Activated T-cell treated with anti-CD3 and anti-CD28 coated beads, Interleukin-2, amount 50 U/mL, for 24 hours (primary cell): Measurements from ENCODE around the gene MAPKAP1.

ENCODE experiments used
- DNase-seq: peaks from one replicate; pipeline ENCODE4 v3.0.0-alpha.2; 2020
- H3K27ac Mint-ChIP-seq: 2 replicates; pipeline ENCODE4 v1.8.0; 2020; ENCODE audit warnings: mild to moderate bottlenecking, mixed read lengths
- H3K27me3 Mint-ChIP-seq: 2 replicates; pipeline ENCODE4 v1.8.0; 2020; ENCODE audit warnings: mixed read lengths
- H3K36me3 Mint-ChIP-seq: 2 replicates; pipeline ENCODE4 v1.8.0; 2020; ENCODE audit warnings: low read depth, mixed read lengths
- H3K4me1 Mint-ChIP-seq: 2 replicates; pipeline ENCODE4 v1.8.0; 2020; ENCODE audit warnings: low read depth, mixed read lengths
- H3K4me3 Mint-ChIP-seq: 2 replicates; pipeline ENCODE4 v1.8.0; 2020; ENCODE audit warnings: mild to moderate bottlenecking, moderate library complexity, mixed read lengths
- H3K9me3 Mint-ChIP-seq: 2 replicates; pipeline ENCODE4 v1.8.0; 2020; ENCODE audit warnings: mixed read lengths

Gene MAPKAP1

DNA sequence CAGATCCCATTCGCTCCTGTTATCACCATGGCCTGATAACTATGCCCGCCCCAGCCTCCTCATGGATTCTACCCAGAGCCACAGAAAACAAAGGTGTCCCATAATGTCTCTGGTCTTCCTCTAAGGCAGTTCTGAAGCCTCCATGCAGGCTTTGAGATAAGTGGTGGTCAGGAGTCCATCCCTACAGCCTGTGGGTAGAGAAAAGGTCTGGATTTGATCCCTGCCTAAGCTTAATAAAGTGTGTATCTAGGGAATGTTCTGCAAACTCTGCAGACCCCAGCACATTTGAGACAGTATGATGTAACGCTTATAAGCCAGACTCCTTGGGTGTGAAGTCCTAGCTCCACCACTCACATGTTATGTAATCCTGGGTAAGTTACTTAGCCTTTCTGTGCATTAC lies 187.3 kb downstream of the MAPKAP1 start:
- no peak overlapping the region for H3K27ac Mint-ChIP-seq
- no peaks in the 10 kb centered on the region for H3K9me3 Mint-ChIP-seq
- H3K36me3 Mint-ChIP-seq = peaks cover 40% of the 10 kb centered on the region
- H3K4me1 Mint-ChIP-seq = peaks cover 49% of the 10 kb centered on the region
- DNase-seq = no peak
- H3K4me3 Mint-ChIP-seq = no peak overlapping the region
- H3K27me3 Mint-ChIP-seq = no peaks in the 10 kb centered on the region

DNA sequence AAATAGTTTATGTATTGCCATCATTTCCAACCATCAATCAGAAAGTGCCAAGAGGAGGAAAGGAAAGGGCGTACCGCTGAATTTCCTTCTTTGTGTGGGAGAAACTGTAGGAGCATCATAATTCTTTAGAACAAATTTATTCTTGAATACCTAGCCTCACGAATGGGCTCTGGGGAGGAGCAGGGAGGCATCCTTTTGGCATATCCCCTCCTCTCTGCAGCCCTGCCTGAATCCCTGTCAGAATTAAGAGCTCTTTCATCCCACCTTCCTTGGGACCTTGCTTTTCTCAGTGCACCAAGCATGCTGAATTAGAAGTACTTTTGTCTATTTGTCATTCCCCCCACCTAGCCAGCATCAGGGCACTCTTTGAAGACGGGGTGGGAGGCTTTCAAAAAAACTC lies 189.4 kb downstream of the MAPKAP1 start:
- H3K36me3 Mint-ChIP-seq = peaks cover 32% of the 10 kb centered on the region
- no peak overlapping the region for H3K4me3 Mint-ChIP-seq
- no peaks in the 10 kb centered on the region for H3K9me3 Mint-ChIP-seq
- no peaks in the 10 kb centered on the region for H3K27me3 Mint-ChIP-seq
- DNase-seq = no peak
- no peak overlapping the region for H3K27ac Mint-ChIP-seq
- peaks cover 46% of the 10 kb centered on the region for H3K4me1 Mint-ChIP-seq

DNA sequence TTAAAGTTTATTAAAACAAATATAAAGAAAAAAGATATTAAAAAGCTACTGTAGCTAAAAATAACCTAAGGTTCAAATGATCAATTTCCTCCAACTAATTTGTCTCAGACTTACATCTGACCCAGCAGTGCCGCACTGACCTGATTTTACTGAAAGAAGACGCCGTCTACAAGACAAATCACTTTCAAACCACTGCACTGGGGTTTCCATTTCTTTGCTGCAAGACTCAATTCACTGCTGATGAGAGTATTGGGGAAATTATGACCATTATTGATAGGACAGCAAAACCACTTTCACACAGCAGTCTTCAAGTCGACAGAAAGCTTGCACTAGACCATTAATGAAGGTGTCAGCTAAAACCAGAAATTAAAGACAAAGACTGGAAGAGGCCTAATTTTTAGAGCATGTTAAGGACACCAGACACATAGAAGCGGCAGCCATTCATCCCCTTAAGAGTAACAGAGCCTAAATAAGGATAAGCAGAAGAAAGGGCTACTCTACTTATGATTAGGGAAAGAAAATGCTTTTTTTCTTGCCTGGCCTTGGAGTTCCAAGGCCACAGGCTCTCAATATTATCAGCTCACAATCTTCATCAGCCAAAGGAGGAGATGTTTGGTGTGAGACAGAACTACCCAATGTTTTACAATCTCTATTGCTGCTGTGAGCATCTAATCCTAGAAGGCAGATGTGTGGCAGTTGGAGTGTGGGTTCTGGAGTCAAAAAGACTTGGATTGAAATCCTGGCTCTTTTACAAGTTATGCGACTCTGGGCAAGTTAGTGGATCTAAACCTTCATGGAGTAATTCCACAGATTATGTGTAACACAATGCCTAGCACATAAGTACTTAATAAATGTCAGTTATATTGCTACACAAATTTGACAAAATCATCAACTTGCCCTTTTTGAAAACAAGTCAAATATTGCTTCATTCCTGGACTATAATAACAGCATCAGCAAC lies 190.7 kb downstream of the MAPKAP1 start:
- peaks cover 36% of the 10 kb centered on the region for H3K36me3 Mint-ChIP-seq
- H3K27ac Mint-ChIP-seq = no peak overlapping the region
- H3K9me3 Mint-ChIP-seq = no peaks in the 10 kb centered on the region
- H3K4me1 Mint-ChIP-seq = peaks cover 35% of the 10 kb centered on the region
- no peak overlapping the region for H3K4me3 Mint-ChIP-seq
- H3K27me3 Mint-ChIP-seq = no peaks in the 10 kb centered on the region
- no peak for DNase-seq

DNA sequence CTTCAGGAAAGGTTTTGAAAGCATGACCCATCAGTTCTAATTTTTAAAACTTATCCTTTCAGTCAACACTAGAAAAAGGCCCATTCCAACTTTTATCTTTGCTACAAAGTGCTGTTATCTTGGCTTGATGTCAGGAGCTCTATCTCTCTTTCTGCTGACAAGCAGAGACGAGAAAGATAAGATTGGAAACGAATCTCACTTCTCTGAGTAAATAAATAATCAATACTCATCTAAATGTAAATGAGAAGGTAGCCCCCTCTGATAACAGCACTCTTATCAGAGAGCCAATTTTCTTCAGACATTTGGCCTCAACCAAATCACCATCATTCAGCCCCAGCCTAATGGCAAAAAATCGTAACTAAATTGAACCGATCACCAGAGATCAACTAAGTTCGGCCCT lies 191.7 kb downstream of the MAPKAP1 start:
- no peak for DNase-seq
- Mint-ChIP-seq H3K36me3 (peaks cover 29% of the 10 kb centered on the region), H3K9me3 (no peaks in the 10 kb centered on the region), H3K27me3 (no peaks in the 10 kb centered on the region), H3K4me1 (peaks cover 25% of the 10 kb centered on the region), H3K27ac (no peak overlapping the region), H3K4me3 (no peak overlapping the region)

DNA sequence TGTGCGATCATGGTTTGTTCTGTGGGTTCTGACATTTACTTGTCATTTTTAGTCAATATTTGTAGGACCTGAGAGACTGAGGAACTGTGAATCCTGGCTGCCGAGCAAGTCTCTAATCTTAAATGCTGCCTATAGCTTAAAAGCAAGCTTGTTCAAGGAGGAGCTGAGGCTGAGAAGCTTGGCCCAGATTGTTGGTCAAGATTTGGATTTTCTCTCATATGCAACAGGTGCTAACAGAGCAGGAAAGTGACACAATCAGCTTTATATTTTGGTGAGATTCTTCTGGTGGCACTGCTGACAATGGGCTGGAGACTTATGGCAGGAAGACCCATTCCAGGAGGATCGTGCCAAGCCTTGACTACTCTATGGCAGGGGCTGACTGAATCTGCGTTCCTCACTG lies 192.5 kb downstream of the MAPKAP1 start:
- Mint-ChIP-seq H3K4me1 (peaks cover 20% of the 10 kb centered on the region), H3K36me3 (peaks cover 24% of the 10 kb centered on the region), H3K27me3 (no peaks in the 10 kb centered on the region), H3K27ac (peak overlapping the region; percentile 79), H3K4me3 (no peak overlapping the region), H3K9me3 (no peaks in the 10 kb centered on the region)
- DNase-seq = no peak

DNA sequence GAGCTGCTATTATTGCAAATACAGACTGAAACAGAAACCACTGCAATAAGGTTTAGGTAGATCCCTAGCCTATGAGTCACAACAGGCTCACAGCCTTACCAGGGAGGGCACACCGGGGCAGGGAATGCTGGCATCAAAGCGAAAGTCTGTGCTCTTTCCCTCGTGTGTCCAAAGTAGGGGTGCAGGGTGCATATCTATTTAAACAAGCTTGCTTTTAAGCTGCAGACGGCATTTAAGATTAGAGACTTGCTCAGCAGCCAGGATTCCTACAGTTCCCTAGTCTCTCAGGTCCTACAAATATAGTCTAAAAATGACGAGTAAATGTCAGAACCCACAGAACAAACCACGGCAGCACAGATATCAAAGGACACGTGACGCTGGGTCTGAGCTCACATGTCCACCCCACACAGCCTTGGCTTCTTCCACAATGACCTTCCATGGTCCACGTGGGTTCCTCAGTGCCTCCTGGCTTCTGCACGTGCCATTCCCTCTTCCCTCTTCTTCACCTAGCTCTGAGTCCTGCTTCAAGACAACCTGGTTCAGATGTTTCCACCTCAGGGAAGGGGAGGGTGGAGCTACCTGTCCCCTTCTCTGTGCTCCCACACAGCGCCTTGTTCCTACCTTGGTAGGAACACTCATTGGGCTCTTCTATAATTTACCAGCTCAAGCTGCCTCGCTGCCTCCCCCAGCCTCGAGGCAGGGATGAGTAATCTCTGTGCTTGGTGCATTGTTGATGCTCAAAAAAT lies 193.2 kb downstream of the MAPKAP1 start:
- Mint-ChIP-seq H3K4me3 (peak overlapping the region; percentile 44), H3K9me3 (no peaks in the 10 kb centered on the region), H3K4me1 (peaks cover 20% of the 10 kb centered on the region)

DNA sequence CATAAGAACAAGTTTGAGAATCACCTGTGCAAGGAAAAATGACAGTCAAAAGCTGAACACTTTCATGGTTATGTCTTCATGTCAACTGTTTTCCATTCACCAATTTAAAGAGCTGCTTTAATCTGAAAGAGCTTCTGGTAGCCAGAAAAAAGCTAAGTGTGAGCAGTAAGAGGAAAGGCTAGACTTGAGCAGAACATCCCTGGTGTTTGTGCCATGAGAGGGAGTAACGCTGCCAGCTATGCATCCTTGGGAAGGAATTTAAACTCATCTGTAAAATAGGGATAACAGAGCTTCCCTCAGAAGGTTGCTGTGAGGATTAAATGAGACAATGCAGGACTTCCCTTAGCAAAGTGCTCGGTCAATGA lies 193.7 kb downstream of the MAPKAP1 start:
- DNase-seq = no peak
- H3K9me3 Mint-ChIP-seq = no peaks in the 10 kb centered on the region
- peaks cover 20% of the 10 kb centered on the region for H3K4me1 Mint-ChIP-seq
- no peak overlapping the region for H3K4me3 Mint-ChIP-seq
- peak overlapping the region; percentile 79 for H3K27ac Mint-ChIP-seq
- H3K27me3 Mint-ChIP-seq = no peaks in the 10 kb centered on the region
- H3K36me3 Mint-ChIP-seq = peaks cover 22% of the 10 kb centered on the region

More for the DNA sequence above, 193.2 kb downstream of the MAPKAP1 start:
- peak; percentile 44 for DNase-seq
- no peaks in the 10 kb centered on the region for H3K27me3 Mint-ChIP-seq
- H3K36me3 Mint-ChIP-seq = peaks cover 24% of the 10 kb centered on the region
- peak overlapping the region; percentile 79 for H3K27ac Mint-ChIP-seq

DNA sequence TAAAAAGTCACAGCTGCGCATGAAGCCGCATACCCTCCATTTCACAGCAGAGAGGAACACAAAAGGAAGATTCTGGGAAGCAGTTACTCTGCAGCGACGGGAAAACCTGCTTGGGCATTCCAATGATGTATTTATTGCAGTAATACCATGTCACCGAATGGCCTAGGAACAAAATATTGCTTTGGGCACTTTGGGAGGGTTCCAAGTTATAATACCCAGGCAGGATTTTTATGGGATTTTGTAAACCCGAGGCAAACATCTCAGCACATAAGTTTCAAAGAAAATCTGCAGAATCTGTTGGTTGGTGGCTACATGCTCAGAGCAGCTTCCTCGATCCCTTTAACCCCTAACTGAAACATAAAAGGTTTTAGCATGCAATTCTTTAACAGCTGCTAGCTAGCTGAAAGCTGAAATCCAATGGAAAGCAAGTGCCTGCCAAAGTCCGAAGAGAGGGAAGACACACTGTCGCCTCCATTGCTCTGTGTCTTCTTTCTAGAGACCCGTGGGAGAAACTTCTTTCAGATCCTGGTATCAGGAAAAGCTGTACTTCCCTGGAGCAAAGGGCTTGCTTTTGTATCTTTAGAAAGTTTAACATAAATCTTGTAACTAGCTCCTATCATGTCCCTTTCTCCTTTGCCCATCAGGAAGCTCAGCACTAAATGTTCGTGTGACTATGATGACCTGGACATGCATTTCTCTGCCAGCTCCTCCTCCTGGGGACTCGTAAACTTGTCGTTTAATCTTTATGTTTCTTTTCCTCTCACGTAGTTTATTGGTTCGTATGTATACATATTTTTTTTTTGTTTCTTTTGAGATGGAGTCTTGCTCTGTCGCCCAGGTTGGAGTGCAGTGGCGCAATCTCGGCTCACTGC lies 195.0 kb downstream of the MAPKAP1 start:
- Mint-ChIP-seq H3K4me1 (peaks cover 20% of the 10 kb centered on the region), H3K27me3 (no peaks in the 10 kb centered on the region), H3K27ac (no peak overlapping the region), H3K36me3 (peaks cover 22% of the 10 kb centered on the region), H3K9me3 (no peaks in the 10 kb centered on the region), H3K4me3 (no peak overlapping the region)
- DNase-seq = no peak

DNA sequence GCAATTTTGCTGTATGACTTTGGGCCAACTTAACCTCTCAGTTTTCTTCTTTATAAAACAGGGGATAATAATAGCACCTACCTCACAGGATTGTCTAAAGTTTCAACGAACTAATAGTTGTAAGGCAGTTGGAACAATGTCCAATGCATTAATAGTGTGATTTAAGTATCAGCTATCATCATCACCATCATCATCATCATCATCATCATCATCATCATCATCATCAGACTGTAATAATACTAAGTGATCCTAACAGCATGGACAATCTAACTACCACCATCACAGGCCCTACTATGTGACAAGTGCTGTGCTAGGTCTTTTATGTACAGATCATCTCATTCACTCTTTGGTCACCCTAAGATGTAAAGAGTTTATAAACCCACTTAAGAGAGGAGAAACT lies 196.0 kb downstream of the MAPKAP1 start:
- Mint-ChIP-seq H3K4me1 (peaks cover 17% of the 10 kb centered on the region), H3K9me3 (no peaks in the 10 kb centered on the region), H3K4me3 (no peak overlapping the region), H3K27me3 (no peaks in the 10 kb centered on the region), H3K36me3 (peaks cover 25% of the 10 kb centered on the region), H3K27ac (no peak overlapping the region)
- no peak for DNase-seq

DNA sequence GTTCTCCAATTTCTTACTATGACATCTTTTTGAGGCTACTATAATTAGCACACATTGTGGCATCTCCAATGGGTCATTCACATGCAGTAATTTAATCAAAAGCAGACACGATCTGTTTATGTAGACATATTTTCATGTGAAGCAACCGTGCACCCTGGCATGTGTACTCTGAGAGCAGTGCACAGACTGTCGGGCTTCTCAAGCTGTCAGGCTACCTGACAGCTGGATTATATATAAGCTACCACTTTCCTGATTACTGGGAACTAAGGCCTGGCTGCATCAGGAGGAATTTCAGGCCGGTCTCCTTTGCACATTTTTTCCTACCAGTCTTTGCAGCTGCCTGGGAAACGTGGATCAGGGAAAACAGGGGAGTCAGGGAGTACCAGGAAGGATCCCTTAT lies 197.5 kb downstream of the MAPKAP1 start:
- Mint-ChIP-seq H3K27me3 (no peaks in the 10 kb centered on the region), H3K4me1 (peaks cover 19% of the 10 kb centered on the region), H3K4me3 (no peak overlapping the region), H3K36me3 (peaks cover 33% of the 10 kb centered on the region), H3K27ac (no peak overlapping the region), H3K9me3 (no peaks in the 10 kb centered on the region)
- no peak for DNase-seq

DNA sequence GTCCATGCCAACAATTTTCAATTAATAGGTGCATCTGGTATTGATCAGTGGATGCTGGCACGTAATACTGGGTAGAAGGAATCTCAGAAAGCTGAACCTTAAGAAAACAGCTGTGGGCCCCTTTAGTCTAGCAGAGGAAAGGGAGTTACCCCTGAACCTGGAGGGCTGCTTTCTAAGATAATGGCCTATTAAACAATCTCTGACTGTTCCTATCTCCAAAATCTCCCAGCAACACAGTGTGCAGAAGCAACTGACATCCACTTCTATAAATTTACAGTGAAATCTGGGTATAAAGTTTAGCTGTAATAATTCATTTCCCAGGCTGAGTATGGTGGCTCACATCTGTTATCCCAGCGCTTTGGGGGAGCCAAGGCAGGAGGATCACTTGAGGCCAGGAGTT lies 198.8 kb downstream of the MAPKAP1 start:
- peaks cover 34% of the 10 kb centered on the region for H3K36me3 Mint-ChIP-seq
- no peak overlapping the region for H3K27ac Mint-ChIP-seq
- H3K27me3 Mint-ChIP-seq = no peaks in the 10 kb centered on the region
- H3K9me3 Mint-ChIP-seq = no peaks in the 10 kb centered on the region
- H3K4me3 Mint-ChIP-seq = no peak overlapping the region
- H3K4me1 Mint-ChIP-seq = peaks cover 7% of the 10 kb centered on the region
- DNase-seq = no peak

DNA sequence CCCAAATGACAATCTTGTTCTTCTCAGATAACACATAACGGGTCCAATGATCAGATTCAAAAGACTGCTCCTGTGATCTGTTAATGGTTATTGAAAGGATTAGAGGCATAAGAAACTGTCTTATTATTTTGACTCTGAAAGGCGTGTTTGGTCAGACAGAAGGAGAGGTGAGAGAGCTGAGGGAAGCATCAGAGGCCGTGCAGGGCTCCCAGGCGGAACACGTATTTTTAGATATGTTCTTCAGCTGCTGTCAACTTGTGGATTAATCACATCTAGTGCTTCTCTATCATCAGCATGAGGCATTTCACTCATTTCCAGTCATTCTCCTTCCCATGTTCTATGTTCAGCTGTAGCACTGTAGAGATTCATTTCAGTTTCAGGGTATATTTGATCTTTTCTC lies 199.8 kb downstream of the MAPKAP1 start:
- Mint-ChIP-seq H3K4me3 (no peak overlapping the region), H3K27me3 (no peaks in the 10 kb centered on the region), H3K9me3 (no peaks in the 10 kb centered on the region), H3K4me1 (peaks cover 4% of the 10 kb centered on the region), H3K36me3 (peaks cover 41% of the 10 kb centered on the region), H3K27ac (no peak overlapping the region)
- DNase-seq = no peak

DNA sequence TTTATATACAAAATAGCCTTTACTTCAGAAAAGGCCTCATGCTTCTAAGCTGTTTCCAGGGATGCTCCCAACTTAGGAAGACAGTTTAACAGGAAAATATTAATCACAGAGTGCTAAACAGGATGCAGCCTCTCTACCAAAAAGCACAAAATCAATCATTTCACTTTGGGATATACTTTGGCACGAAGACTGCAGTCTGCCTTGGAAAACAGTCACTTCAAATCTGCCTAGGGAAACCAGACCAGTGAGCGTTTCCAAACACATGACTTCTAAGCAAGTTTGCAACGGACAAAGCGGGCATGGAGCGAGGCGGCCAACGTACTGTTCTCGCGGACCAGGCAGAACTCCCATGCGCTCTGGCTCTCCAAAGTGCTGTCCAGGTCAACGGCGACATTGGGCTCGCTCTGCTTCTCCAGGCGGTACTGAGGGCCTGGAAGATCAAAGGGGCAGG lies 201.0 kb downstream of the MAPKAP1 start:
- no peak overlapping the region for H3K4me3 Mint-ChIP-seq
- H3K27me3 Mint-ChIP-seq = no peaks in the 10 kb centered on the region
- H3K9me3 Mint-ChIP-seq = no peaks in the 10 kb centered on the region
- no peak for DNase-seq
- H3K36me3 Mint-ChIP-seq = peaks cover 45% of the 10 kb centered on the region
- H3K4me1 Mint-ChIP-seq = peaks cover 4% of the 10 kb centered on the region
- no peak overlapping the region for H3K27ac Mint-ChIP-seq

DNA sequence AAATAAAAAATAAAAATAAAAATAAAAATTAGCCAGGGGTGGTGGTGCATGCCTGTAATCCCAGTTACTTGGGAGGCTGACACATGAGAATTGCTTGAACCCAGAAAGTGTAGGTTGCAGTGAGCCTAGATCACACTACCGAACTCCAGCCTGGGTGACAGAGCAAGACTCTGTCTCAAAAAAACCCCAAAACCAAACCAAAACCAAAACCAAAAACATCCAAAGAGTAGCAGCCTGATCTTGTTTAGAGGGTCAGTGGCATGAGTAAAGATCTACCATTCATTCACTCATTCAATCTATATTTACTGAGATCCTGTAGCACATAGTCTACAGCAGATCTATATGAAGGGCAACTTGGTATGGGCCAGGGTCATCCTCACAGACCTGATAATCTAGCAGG lies 202.4 kb downstream of the MAPKAP1 start:
- peaks cover 54% of the 10 kb centered on the region for H3K36me3 Mint-ChIP-seq
- DNase-seq = no peak
- peaks cover 4% of the 10 kb centered on the region for H3K4me1 Mint-ChIP-seq
- no peak overlapping the region for H3K27ac Mint-ChIP-seq
- no peaks in the 10 kb centered on the region for H3K27me3 Mint-ChIP-seq
- H3K4me3 Mint-ChIP-seq = no peak overlapping the region
- H3K9me3 Mint-ChIP-seq = no peaks in the 10 kb centered on the region
